SK-N-SH treated with all-trans-retinoic acid at 6 μM for 48 hours (cell line): Measurements from ENCODE around the gene TROAP.

ENCODE experiments used
- ATAC-seq: fragments of 200-7000 bp; cut with Tn5 transposase; 3 replicates; pipeline ENCODE4 v1.9.1; 2020; ENCODE audit warnings: mild to moderate bottlenecking, moderate library complexity
- ARNTL ChIP-seq: fragments of 450-650 bp; formaldehyde crosslinking; IDR thresholded peaks from 2 replicates; pipeline ENCODE4 v1.5.0; 2020; ENCODE audit warnings: low read depth, mild to moderate bottlenecking, moderate library complexity, borderline replicate concordance
- BACH2 ChIP-seq: fragments of 250-450 bp; sonication (Bioruptor Pico); IDR thresholded peaks from 2 replicates; pipeline ENCODE4 v1.9.0; 2021; ENCODE audit warnings: mild to moderate bottlenecking, borderline replicate concordance
- CSDC2 ChIP-seq: fragments of 250-450 bp; sonication (Bioruptor Pico); IDR thresholded peaks from 2 replicates; pipeline ENCODE4 v1.5.0; 2020; ENCODE audit warnings: mild to moderate bottlenecking, moderate library complexity
- CSRNP3 ChIP-seq: fragments of 250-450 bp; sonication (Bioruptor Pico); IDR thresholded peaks from 2 replicates; pipeline ENCODE4 v1.5.1; 2021; ENCODE audit warnings: mild to moderate bottlenecking, moderate library complexity
- ESRRG ChIP-seq: fragments of 250-450 bp; sonication (Bioruptor Pico); IDR thresholded peaks from 2 replicates; pipeline ENCODE4 v1.6.1; 2021; ENCODE audit warnings: mild to moderate bottlenecking
- OSR1 ChIP-seq: fragments of 250-450 bp; sonication (Bioruptor Pico); IDR thresholded peaks from 2 replicates; pipeline ENCODE4 v1.8.0; 2022; ENCODE audit warnings: moderate library complexity, mild to moderate bottlenecking, inconsistent platforms
- POU6F1 ChIP-seq: fragments of 250-450 bp; sonication (Bioruptor Pico); IDR thresholded peaks from 2 replicates; pipeline ENCODE4 v1.8.0; 2021; ENCODE audit warnings: low read depth, mild to moderate bottlenecking, moderate library complexity, borderline replicate concordance
- PPARA ChIP-seq: fragments of 250-450 bp; sonication (Bioruptor Pico); IDR thresholded peaks from 2 replicates; pipeline ENCODE4 v1.5.0; 2020; ENCODE audit warnings: mild to moderate bottlenecking, borderline replicate concordance
- RARB ChIP-seq: fragments of 250-450 bp; sonication (Bioruptor Pico); IDR thresholded peaks from 2 replicates; pipeline ENCODE4 v1.8.0; 2021; ENCODE audit warnings: mild to moderate bottlenecking, moderate library complexity
- SNAI2 ChIP-seq: fragments of 250-450 bp; sonication (Bioruptor Pico); IDR thresholded peaks from 2 replicates; pipeline ENCODE4 v1.5.0; 2020; ENCODE audit warnings: mild to moderate bottlenecking, moderate library complexity
- TSHZ2 ChIP-seq: fragments of 250-450 bp; sonication (Bioruptor Pico); IDR thresholded peaks from 2 replicates; pipeline ENCODE4 v1.5.0; 2020; ENCODE audit warnings: mild to moderate bottlenecking, moderate library complexity
- ZC3H10 ChIP-seq: fragments of 250-450 bp; sonication (Bioruptor Pico); IDR thresholded peaks from 2 replicates; pipeline ENCODE4 v1.5.1; 2021; ENCODE audit warnings: mild to moderate bottlenecking, moderate library complexity
- ZFP30 ChIP-seq: fragments of 450-650 bp; formaldehyde crosslinking; IDR thresholded peaks from 2 replicates; pipeline ENCODE4 v1.5.0; 2022; ENCODE audit warnings: mild to moderate bottlenecking, moderate library complexity
- ZNF565 ChIP-seq: fragments of 450-650 bp; formaldehyde crosslinking; conservative IDR thresholded peaks from 2 replicates; pipeline ENCODE4 v1.5.0; 2020; ENCODE audit warnings: low read depth, mild to moderate bottlenecking, moderate library complexity
- ZNF70 ChIP-seq: fragments of 450-650 bp; formaldehyde crosslinking; IDR thresholded peaks from 2 replicates; pipeline ENCODE4 v1.5.0; 2020; ENCODE audit warnings: mild to moderate bottlenecking, moderate library complexity
- TF ChIP-seq, protein P1 (sequence below): fragments of 250-450 bp; sonication (Bioruptor Pico); IDR thresholded peaks from 2 replicates; pipeline ENCODE4 v1.5.1; 2020; ENCODE audit warnings: low read depth, mild to moderate bottlenecking, moderate library complexity

Gene TROAP

DNA sequence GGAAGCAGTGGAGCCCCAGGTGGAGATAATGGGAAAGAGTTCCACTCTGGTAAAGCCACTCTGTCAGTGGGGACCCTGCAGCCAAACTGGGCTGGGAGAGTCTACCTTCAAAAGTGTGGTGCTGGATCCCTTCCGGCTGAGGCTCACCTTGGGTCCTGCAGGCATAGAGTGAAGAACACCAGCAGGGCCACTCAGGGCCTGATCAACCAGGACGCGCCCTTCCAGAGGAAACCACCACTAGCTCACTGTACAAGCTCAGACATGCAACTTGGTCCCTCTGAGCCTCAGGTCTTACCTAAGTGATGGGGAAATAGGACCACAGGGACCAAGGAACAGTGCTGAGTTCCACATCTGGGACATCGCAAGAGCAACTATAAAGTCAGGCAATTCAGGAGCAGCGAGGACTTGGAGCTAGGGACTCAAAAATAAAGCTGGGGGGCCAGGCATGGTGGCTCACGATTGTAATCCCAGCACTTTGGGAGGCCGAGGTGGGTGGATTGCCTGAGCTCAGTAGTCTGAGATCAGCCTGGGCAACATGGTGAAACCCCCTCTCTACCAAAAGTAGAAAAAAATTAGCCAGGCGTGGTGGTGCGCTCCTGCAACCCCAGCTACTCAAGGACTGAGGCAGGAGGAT lies 34.0 kb upstream of the TROAP start:
- TF ChIP-seq, protein P1, sequence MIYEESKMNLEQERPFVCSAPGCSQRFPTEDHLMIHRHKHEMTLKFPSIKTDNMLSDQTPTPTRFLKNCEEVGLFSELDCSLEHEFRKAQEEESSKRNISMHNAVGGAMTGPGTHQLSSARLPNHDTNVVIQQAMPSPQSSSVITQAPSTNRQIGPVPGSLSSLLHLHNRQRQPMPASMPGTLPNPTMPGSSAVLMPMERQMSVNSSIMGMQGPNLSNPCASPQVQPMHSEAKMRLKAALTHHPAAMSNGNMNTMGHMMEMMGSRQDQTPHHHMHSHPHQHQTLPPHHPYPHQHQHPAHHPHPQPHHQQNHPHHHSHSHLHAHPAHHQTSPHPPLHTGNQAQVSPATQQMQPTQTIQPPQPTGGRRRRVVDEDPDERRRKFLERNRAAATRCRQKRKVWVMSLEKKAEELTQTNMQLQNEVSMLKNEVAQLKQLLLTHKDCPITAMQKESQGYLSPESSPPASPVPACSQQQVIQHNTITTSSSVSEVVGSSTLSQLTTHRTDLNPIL (CRISPR knock-in tag): no peak
- TF ChIP-seq ZNF565 (CRISPR knock-in tag): no peak
- no peak for TF ChIP-seq POU6F1
- TF ChIP-seq CSDC2 (CRISPR knock-in tag): no peak
- no peak for TF ChIP-seq ZNF70 (CRISPR knock-in tag)

GRCh38 chr12:49292729-49293055 lies 30.4 kb upstream of the TROAP start:
- peak; percentile 74 for ATAC-seq

More for the DNA sequence above, 34.0 kb upstream of the TROAP start:
- no peak for ATAC-seq

GRCh38 chr12:49293056-49293956 lies 29.7 kb upstream of the TROAP start:
- TF ChIP-seq TSHZ2 (CRISPR knock-in tag): no peak
- TF ChIP-seq, protein P1 (CRISPR knock-in tag): 0 out of 2 replicates have a peak, but pooled peaks have one; percentile 27
- no peak for TF ChIP-seq OSR1 (CRISPR knock-in tag)
- TF ChIP-seq SNAI2 (CRISPR knock-in tag): no peak
- ATAC-seq: peak; percentile 80

More at GRCh38 chr12:49292729-49293055, 30.4 kb upstream of the TROAP start:
- TF ChIP-seq ZFP30 (CRISPR knock-in tag) (no peak), PPARA (CRISPR knock-in tag) (no peak), CSDC2 (CRISPR knock-in tag) (no peak), ZNF70 (CRISPR knock-in tag) (no peak), RARB (CRISPR knock-in tag) (no peak), ZC3H10 (no peak)

GRCh38 chr12:49294086-49294803 lies 28.8 kb upstream of the TROAP start:
- no peak; the same call in 2 of the 3 replicates for ATAC-seq
- TF ChIP-seq PPARA (CRISPR knock-in tag) (no peak), ZNF70 (CRISPR knock-in tag) (no peak), CSRNP3 (no peak), OSR1 (CRISPR knock-in tag) (no peak), ARNTL (no peak), SNAI2 (CRISPR knock-in tag) (no peak), BACH2 (CRISPR knock-in tag) (no peak), ESRRG (CRISPR knock-in tag) (no peak), TSHZ2 (CRISPR knock-in tag) (no peak)
